Vagina (tissue), 2 donors: Measurements from ENCODE around the gene ZNF587B.

Experiments used
- POLR2A ChIP-seq, 2 donors: fragments of 450-650 bp; IDR thresholded peaks; one replicate each; pipeline ENCODE4 v1.6.1; 2017; ENCODE audit warnings: antibody characterized with exemption in 2 of 2, mild to moderate bottlenecking in 2 of 2, moderate library complexity in 2 of 2
- POLR2AphosphoS5 ChIP-seq, 2 donors: sonication (generic); formaldehyde crosslinking; IDR thresholded peaks; one replicate each; pipeline ENCODE4 v1.9.0; 2017; ENCODE audit warnings: antibody characterized with exemption in 2 of 2, mild to moderate bottlenecking in 2 of 2, low read depth in 1 of 2; ENCODE audit not compliant: insufficient read depth in 1 of 2
- TF ChIP-seq, protein P1 (sequence below), 3 experiments: fragments of 450-650 bp in 2 of 3; fragments of 200-600 bp in 1 of 3; sonication (generic) in 1 of 3; IDR thresholded peaks; one replicate each; pipeline ENCODE4 v1.5.1; 2017 to 2019; ENCODE audit warnings: antibody characterized with exemption in 3 of 3, mild to moderate bottlenecking in 2 of 3, moderate library complexity in 2 of 3

DNA sequence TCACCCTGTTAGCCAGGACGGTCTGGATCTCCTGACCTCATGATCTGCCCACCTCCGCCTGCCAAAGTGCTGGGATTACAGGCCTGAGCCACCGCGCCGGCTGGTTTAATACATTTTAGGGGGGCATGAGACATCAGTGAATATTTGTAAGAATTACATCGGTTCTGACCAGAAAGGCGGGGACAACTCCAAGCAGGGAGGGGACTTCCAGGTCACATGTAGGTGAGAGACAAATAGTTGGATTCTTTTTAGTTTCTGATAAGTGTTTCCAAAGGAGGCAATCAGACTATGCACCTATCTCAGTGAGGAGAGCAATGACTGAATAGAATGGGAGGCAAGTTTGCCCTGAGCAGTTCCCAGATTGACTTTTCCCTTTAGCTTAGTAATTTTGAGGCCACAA, 11.7 kb upstream of the ZNF587B start:
- TF ChIP-seq, protein P1, sequence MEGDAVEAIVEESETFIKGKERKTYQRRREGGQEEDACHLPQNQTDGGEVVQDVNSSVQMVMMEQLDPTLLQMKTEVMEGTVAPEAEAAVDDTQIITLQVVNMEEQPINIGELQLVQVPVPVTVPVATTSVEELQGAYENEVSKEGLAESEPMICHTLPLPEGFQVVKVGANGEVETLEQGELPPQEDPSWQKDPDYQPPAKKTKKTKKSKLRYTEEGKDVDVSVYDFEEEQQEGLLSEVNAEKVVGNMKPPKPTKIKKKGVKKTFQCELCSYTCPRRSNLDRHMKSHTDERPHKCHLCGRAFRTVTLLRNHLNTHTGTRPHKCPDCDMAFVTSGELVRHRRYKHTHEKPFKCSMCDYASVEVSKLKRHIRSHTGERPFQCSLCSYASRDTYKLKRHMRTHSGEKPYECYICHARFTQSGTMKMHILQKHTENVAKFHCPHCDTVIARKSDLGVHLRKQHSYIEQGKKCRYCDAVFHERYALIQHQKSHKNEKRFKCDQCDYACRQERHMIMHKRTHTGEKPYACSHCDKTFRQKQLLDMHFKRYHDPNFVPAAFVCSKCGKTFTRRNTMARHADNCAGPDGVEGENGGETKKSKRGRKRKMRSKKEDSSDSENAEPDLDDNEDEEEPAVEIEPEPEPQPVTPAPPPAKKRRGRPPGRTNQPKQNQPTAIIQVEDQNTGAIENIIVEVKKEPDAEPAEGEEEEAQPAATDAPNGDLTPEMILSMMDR (IDR thresholded peaks at IDR 0.05), result no peak
- no peak for TF ChIP-seq POLR2A (IDR thresholded peaks at IDR 0.05)
- no peak for TF ChIP-seq POLR2AphosphoS5 (IDR thresholded peaks at IDR 0.05; ENCODE audit: insufficient read depth in 1 of 2, low read depth in 1 of 2)
